IMR-90 (cell line): ENCODE results near the gene GSN.

Experiments
- CEBPB ChIP-seq: IDR thresholded peaks from 2 replicates; pipeline ENCODE4 v1.6.1; 2012; ENCODE audit warnings: low read depth, low read length, improper control_type of control experiment
- CTCF ChIP-seq: conservative IDR thresholded peaks from 2 replicates; pipeline ENCODE4 v1.5.1; 2012; ENCODE audit warnings: mild to moderate bottlenecking, low read depth, low read length, improper control_type of control experiment
- ELK1 ChIP-seq: fragments of 150-350 bp; IDR thresholded peaks from 2 replicates; pipeline ENCODE4 v1.6.1; 2016; ENCODE audit warnings: low read depth, mild to moderate bottlenecking, low read length, moderate library complexity, borderline replicate concordance
- FOS ChIP-seq: fragments of 150-350 bp; IDR thresholded peaks from 2 replicates; pipeline ENCODE4 v1.6.1; 2016; ENCODE audit warnings: low read depth, low read length
- MAFK ChIP-seq: IDR thresholded peaks from 2 replicates; pipeline ENCODE4 v1.6.1; 2012; ENCODE audit warnings: low read depth, low read length, improper control_type of control experiment
- MAZ ChIP-seq: IDR thresholded peaks from 2 replicates; pipeline ENCODE4 v1.6.1; 2012; ENCODE audit warnings: low read depth, mild to moderate bottlenecking, low read length, improper control_type of control experiment, moderate library complexity, borderline replicate concordance
- POLR2A ChIP-seq: IDR thresholded peaks from 2 replicates; pipeline ENCODE4 v1.6.1; 2012; ENCODE audit warnings: mild to moderate bottlenecking, low read depth, low read length
- RCOR1 ChIP-seq: IDR thresholded peaks from 2 replicates; pipeline ENCODE4 v1.6.1; 2012; ENCODE audit warnings: mild to moderate bottlenecking, low read length, improper control_type of control experiment; ENCODE audit not compliant: insufficient replicate concordance
- SMC3 ChIP-seq: fragments of 150-350 bp; IDR thresholded peaks from 2 replicates; pipeline ENCODE4 v1.6.1; 2016; ENCODE audit warnings: low read depth, mild to moderate bottlenecking, antibody characterized with exemption, low read length, moderate library complexity
- USF2 ChIP-seq: fragments of 150-350 bp; IDR thresholded peaks from 2 replicates; pipeline ENCODE4 v1.6.1; 2017; ENCODE audit warnings: mild to moderate bottlenecking, antibody characterized with exemption, low read length, low read depth

- no peak for TF ChIP-seq CTCF
- no peak for TF ChIP-seq RCOR1
- no peak for TF ChIP-seq POLR2A
- no peak for TF ChIP-seq FOS
- TF ChIP-seq USF2: no peak
- TF ChIP-seq MAZ: no peak
- no peak for TF ChIP-seq CEBPB
- no peak for TF ChIP-seq SMC3
- TF ChIP-seq ELK1: no peak
- TF ChIP-seq MAFK: no peak
Observed at GRCh38 chr9:121336665-121337064, 68.7 kb downstream of the GSN start.
